ENCODE results near the gene BTBD7.
"Not testable (repeated sequence)": the region's sequence is repeated elsewhere in the genome, so short reads cannot be mapped to it uniquely, and the experiment has no call there.

The BTBD7 gene

GRCh38 chr14:93239869-93240677 lies 92.8 kb downstream of the BTBD7 start:
- DNase-seq = no peak

GRCh38 chr14:93234798-93235197 lies 98.0 kb downstream of the BTBD7 start:
- DNase-seq = no peak

- not testable (repeated sequence) for DNase-seq
Observed at GRCh38 chr14:93233078-93233477, 99.8 kb downstream of the BTBD7 start.

- DNase-seq = no peak
Observed at GRCh38 chr14:93232159-93232558, 100.7 kb downstream of the BTBD7 start.

GRCh38 chr14:93231129-93231979 lies 101.5 kb downstream of the BTBD7 start:
- no peak for DNase-seq

GRCh38 chr14:93230539-93230938 lies 102.3 kb downstream of the BTBD7 start:
- DNase-seq = no peak

DNA sequence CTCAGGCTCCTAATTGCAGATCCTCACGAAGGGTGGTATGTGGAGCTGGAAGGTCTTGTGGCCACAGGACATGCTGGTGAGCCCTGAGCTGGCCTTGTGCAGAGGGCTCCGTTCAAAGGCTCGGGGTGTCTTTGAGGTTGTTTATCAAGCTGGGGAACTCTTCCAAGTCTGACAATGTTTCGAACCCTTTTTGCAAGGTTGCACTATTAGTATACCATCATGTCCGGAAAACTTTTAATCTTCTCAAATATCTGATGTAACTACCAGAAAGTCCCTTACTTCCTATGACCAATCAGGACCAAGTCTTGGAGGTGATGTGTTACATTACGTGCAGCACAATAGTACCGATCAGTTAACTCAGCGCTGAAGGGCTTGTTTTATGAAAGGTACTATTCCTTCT lies 104.3 kb downstream of the BTBD7 start:
- DNase-seq = no peak

DNA sequence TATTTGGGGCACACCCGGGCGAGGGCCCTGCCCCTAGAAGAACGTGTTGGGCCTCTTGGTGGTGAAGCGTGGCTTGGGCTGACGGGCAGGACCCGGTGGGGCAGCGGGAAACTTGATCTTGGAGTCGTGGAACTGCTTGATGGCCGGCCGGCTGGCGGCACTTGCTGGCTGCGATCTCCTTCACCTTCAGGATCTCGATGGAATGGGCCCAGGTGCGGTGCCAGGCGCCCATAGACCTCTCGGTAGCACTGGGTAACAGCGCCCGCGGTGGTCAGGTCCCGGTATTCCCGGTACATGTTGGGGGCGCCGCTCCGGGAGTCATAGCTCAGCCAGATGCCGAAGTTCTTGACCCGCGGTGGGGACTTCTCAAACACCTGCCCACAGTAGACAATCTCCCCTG lies 109.3 kb downstream of the BTBD7 start:
- DNase-seq = no peak

DNA sequence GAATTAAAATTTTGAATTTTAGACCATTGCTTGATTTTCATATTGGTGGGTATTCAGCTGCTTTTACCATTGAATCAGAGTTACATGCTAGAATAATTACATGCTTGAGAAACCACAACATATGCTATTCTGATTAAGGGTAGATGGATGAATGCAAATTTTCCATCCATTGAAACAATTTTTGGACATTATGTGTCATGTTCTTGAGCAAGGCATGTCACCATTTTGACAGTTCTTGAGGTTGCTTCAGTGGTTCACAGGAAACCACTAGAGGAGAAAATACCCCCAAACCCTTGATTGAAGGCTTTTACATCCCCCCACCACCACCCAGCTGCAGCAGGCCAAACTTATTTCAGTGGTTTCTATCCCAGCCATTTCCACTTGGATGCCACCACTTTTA lies 112.3 kb downstream of the BTBD7 start:
- no peak for DNase-seq

GRCh38 chr14:93219103-93219726 lies 113.6 kb downstream of the BTBD7 start:
- no peak for DNase-seq

DNA sequence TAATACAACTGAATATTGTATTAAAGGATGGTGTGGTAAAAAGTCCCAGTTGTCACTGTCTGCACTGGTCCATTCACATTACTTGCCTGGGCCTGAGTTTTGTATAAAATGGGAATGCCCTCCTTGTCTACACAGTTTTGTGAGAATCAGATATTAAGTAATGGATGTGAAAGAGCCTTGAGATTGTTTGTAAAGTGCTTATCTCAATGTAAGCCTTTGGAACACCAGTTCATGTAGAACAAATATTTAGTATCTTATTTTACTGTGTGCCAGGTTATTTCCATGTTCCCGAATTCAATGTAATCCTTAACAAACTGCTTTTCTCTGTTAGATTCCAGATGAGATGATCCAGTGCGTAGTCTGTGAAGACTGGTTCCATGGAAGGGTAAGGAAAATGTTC lies 118.2 kb downstream of the BTBD7 start:
- DNase-seq = no peak

DNA sequence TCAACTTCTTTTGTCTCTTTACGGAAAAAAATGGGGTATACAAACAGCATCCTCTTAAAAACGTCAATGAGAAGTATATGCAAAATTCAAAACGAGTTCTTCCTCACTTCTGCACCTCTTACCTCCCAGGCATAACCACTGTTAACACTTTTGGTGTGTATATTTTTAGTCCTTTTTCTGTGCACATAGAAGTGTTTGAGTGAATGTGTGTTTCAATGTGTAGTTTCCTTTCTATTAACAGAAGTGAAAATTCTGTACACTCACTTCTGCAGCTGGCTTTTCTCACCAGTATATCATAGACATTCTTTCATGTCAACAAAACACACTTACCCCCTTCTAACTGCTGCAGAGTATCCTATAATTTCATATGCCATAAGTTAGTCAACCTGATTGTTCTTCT lies 120.4 kb downstream of the BTBD7 start:
- no peak for DNase-seq

DNA sequence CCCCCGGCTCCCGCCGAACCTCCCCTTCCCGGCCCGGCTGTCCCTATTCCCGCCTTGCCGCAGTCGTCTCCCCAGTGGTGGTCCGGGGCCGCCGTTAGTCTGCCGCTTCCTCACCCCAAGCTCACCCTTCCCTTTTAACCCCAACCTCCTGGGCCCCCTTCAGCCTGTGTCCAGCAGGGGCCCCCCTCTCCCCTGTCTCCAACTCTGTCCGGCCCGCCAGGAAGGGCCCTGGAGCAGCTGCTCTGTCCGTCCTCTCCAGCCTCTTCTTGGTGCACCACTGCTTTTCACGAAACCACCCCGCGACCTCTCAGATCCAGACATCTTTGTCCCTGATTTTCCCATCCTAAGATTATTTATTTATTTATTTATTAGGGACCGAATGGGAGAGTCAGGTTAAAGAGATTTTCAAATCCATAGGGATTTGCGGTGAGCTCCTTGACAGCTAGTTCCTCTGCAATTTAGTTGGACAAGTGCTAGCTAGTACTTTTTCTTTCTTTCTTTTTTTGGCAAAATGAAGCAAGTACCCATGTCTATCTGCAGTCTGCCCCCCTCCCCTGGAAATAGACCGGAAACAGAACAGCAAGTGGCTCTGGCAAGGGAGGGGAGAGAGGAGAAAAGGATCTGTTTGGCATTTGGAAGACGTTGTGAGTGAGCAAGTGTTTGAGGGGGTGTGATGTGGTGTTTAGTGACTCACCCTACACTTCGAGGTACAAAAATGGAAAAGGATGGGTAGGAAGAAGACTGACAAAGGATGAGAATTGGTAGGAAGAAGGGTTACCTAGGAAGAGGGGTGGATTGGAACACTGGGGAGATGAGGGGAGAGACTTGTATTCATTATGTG lies 125.1 kb downstream of the BTBD7 start:
- DNase-seq = no peak

DNA sequence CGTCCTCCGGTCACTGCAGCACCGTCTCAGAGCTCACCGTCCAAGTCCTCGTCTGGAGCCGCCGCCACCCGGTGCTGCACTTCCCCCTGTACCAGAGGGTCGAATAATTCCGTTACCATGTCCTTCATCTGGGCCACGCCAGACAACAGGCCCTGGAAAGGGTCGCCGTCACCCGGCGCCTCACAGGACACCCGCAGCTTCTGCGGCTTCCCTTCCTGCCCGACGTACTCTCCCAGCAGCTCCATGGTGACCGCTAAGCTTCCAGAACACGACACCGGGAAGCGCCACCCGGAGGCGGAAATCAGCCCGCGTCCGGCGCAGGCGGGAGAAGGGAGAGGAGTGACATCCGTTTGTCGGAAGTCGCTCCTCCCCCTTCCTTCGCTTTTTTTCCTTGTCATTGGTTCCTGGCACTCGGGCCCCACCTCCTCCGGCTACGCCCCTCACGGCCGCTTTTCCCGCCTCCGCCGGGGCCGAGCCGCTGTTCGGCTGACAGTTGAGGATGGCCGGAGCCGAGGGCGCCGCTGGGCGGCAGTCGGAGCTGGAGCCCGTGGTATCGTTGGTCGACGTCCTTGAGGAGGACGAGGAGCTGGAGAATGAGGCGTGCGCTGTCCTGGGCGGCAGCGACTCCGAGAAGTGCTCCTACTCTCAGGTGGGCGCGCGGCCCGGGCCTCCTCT lies 125.9 kb downstream of the BTBD7 start, which contains the start of the genes GON7 and UBR7:
TSS of gene GON7 (minus strand) at position 273 of the 675 bp plus-strand sequence. CDS start at position 245, 28 bp downstream.
TSS of gene UBR7 (plus strand) at position 464 of the 675 bp plus-strand sequence. CDS start at position 500, 36 bp downstream.
- DNase-seq = peak; percentile 61

DNA sequence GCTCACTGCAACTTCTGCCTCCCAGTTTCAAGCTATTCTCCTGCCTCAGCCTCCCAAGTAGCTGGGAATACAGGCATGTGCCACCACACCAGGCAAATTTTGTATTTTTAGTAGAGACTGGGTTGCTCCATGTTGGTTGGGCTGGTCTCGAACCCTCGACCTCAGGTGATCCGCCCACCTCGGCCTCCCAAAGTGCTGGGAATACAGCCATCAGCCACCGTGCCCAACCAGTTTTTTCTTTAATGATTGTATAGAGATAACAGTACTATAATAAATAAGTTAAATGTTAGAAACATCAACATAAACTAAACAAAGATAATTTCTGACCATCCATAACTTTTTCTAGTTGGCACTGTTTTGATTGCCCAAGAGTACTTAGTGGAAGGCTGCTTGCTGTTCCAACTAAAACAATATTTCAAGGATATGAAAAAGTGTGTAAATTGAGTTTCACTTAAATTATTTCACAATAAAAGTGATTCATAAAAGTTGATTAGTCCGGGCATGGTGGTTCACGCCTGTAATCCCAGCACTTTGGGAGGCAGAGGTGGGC lies 131.6 kb downstream of the BTBD7 start:
- no peak for DNase-seq

DNA sequence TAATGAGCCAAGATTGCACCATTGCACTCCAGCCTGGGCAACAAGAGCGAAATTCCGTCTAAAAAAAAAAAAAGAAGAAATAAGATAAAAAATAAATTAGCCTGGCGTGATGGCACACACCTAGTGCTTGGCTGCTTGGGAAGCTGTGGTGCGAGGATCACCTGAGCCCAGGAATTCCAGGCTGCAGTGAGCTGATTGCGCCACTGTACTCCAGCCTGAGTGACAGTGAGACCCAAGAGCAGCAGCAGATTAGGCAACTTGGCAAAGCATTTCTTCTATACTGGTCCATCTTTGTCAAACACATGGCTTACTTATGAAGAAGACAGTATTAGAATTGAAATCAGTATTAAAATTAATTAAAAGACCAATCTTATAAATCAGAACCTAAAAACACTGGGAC lies 132.3 kb downstream of the BTBD7 start:
- DNase-seq = no peak

DNA sequence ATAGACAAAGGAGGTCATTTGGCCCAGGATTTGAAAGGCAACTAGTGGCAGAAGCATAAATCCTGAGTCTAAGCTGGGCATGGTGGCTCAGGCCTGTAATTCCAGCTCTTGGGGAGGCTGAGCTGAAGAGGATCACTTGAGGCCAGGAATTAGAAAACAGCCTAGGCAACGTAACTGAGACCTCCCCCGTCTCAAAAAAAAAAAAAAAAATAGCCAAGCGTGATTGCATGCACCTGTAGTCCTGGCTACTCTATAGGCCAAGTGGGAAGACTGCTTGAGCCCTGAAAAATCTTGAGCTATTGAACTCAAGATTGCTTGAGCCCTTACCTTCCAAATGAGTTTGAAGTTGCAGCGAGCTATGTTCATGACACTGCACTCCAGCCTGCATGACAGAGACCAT lies 133.8 kb downstream of the BTBD7 start:
- DNase-seq = no peak

DNA sequence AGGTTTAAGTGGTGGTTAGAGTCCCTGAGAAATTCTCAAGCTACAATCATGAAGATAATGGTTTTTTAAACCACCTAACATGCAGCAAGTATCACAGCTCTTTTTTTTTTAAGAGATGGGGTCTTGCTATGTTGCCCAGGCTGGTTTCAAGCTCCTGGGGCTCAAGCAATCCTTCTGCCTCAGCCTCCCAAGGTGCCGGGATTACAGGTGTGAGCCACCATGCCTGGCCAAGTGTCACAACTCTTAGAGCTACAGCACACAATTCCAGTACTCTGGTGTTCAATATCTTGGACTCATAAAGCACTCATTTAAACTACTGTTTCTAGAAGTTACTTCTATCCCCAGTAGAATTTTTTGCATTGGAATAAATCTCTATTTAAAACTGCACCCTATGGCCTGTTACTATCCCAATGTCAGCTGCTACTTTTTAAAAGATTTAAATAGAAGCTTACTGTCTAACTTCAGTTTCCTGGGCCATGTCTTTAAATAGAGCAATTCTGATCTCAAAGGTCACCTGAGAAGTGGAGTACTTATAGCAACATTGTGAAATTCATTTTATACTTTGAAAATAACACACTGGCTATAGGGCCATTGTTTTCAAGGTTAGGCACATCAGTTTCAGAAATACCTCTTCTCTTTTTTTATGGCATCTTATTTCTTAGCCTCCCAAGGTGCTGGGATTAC lies 137.4 kb downstream of the BTBD7 start:
- no peak for DNase-seq
